BE2C (cell line): Measurements from ENCODE around the gene DHDDS.

ENCODE experiments used
- DNase-seq: peaks from one replicate; pipeline ENCODE4 v3.0.0-alpha.2; 2020
- H3K27me3 ChIP-seq: fragments of 250-450 bp; sonication (Bioruptor Pico); 2 replicates; pipeline ENCODE4 v1.5.1; 2020; ENCODE audit warnings: mild to moderate bottlenecking
- H3K36me3 ChIP-seq: fragments of 250-450 bp; sonication (Bioruptor Pico); 2 replicates; pipeline ENCODE4 v1.5.1; 2020; ENCODE audit warnings: mild to moderate bottlenecking
- H3K4me1 ChIP-seq: fragments of 250-450 bp; sonication (Bioruptor Pico); 2 replicates; pipeline ENCODE4 v1.5.1; 2020
- H3K4me3 ChIP-seq: 2 replicates; pipeline ENCODE4 v1.5.1; 2011; ENCODE audit warnings: low read depth, low read length
- H3K9me3 ChIP-seq: fragments of 250-450 bp; sonication (Bioruptor Pico); 2 replicates; pipeline ENCODE4 v1.5.1; 2020
- TF ChIP-seq, protein P1 (sequence below): IDR thresholded peaks from 2 replicates; pipeline ENCODE4 v1.5.1; 2012; ENCODE audit warnings: mild to moderate bottlenecking, low read depth, low read length

Gene DHDDS

GRCh38 chr1:26516987-26517765, 85.1 kb downstream of the DHDDS start:
- DNase-seq = no peak
- no peaks in the 10 kb centered on the region for H3K36me3 ChIP-seq
- no peaks in the 10 kb centered on the region for H3K4me1 ChIP-seq

DNA sequence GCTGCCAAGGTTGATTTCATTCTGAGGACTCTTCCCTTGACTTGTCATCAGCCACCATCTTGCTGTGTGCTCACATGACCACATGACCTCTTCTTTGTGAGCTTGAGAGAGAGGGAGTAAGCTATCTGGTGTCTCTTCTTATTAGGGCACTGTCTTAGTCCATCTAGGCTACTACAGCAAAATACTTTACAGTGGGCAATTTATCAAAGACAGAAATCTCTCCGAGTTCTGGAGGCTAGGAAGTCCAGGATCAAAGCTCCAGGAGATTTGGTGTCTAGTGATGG, 85.6 kb downstream of the DHDDS start:
- H3K4me1 ChIP-seq = no peaks in the 10 kb centered on the region
- no peak overlapping the region for H3K4me3 ChIP-seq
- H3K36me3 ChIP-seq = no peaks in the 10 kb centered on the region
- TF ChIP-seq, protein P1, sequence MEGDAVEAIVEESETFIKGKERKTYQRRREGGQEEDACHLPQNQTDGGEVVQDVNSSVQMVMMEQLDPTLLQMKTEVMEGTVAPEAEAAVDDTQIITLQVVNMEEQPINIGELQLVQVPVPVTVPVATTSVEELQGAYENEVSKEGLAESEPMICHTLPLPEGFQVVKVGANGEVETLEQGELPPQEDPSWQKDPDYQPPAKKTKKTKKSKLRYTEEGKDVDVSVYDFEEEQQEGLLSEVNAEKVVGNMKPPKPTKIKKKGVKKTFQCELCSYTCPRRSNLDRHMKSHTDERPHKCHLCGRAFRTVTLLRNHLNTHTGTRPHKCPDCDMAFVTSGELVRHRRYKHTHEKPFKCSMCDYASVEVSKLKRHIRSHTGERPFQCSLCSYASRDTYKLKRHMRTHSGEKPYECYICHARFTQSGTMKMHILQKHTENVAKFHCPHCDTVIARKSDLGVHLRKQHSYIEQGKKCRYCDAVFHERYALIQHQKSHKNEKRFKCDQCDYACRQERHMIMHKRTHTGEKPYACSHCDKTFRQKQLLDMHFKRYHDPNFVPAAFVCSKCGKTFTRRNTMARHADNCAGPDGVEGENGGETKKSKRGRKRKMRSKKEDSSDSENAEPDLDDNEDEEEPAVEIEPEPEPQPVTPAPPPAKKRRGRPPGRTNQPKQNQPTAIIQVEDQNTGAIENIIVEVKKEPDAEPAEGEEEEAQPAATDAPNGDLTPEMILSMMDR = no peak
- no peaks in the 10 kb centered on the region for H3K9me3 ChIP-seq
- no peak for DNase-seq
- H3K27me3 ChIP-seq = no peaks in the 10 kb centered on the region

More at GRCh38 chr1:26516987-26517765, 85.1 kb downstream of the DHDDS start:
- TF ChIP-seq, protein P1 = no peak
- H3K4me3 ChIP-seq = no peak overlapping the region
- H3K27me3 ChIP-seq = no peaks in the 10 kb centered on the region
- no peaks in the 10 kb centered on the region for H3K9me3 ChIP-seq

DNA sequence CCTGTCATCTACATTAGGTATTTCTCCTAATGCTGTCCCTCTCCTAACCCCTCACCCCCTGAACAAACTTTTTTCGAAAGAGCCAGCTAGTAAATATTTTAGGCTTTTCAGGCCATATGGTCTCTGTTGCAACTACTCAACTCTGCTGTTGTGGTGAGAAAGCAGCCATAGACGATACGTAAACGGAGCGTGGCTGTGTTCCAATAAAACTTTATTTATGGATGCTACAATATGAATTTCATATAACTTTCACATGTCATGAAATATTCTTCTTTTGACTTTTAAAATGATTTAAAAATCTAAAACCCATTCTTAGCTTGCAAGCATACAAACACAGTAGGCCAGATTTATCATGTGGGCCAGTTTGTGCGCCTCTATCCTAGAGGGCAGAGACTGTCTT, 86.2 kb downstream of the DHDDS start:
- Histone ChIP-seq H3K36me3 (no peaks in the 10 kb centered on the region), H3K4me1 (no peaks in the 10 kb centered on the region), H3K4me3 (no peak overlapping the region), H3K27me3 (no peaks in the 10 kb centered on the region), H3K9me3 (no peaks in the 10 kb centered on the region)
- no peak for DNase-seq
- TF ChIP-seq, protein P1 = no peak

- H3K27me3 ChIP-seq = no peaks in the 10 kb centered on the region
- H3K4me3 ChIP-seq = no peak overlapping the region
- H3K4me1 ChIP-seq = no peaks in the 10 kb centered on the region
- no peaks in the 10 kb centered on the region for H3K9me3 ChIP-seq
- DNase-seq = no peak
- no peaks in the 10 kb centered on the region for H3K36me3 ChIP-seq
- TF ChIP-seq, protein P1 = no peak
Measured at GRCh38 chr1:26520339-26520738, 88.2 kb downstream of the DHDDS start.
